HG02588 (cell line): ENCODE data around the gene ARRB2.

ENCODE experiments used
- ATAC-seq: cut with Tn5 transposase; IDR thresholded peaks from one replicate; pipeline ENCODE4 v1.9.1; 2021; ENCODE audit warnings: mild to moderate bottlenecking, moderate library complexity; ENCODE audit not compliant: unreplicated experiment

The ARRB2 gene

GRCh38 chr17:4722678-4723240 is 12.3 kb downstream of the ARRB2 start:
- no peak for ATAC-seq

- no peak for ATAC-seq
These were observed 14.2 kb downstream of the ARRB2 start for GRCh38 chr17:4724650-4725049.

DNA sequence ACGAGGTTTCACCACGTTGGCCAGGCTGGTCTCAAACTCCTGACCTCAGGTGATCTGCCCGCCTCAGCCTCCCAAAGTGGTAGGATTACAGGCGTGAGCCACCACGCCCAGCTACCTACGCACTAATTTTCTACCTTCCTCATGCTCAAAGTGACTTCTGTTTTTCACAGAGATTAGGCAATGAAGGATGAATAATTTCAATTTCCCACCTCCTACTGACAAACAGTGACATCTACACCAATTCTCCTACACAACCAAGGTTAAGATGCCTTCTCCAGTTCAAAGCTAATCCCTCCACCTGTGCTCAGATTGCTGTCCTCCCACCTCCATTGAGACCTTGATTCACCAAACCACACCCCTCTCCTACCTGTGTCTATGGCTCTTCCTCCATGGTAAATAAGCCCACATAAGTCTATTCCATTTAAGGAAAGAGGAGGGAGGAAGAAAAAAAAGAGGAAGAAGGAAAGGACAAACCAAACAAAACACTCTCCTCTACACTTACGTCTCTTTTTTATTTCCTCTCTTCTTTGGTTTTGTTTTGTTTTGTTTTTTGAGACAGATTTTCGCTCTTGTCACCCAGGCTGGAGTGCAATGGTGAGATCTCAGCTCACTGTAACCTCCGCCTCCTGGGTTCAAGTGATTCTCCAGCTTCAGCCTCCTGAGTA is 15.3 kb downstream of the ARRB2 start:
- no peak for ATAC-seq

DNA sequence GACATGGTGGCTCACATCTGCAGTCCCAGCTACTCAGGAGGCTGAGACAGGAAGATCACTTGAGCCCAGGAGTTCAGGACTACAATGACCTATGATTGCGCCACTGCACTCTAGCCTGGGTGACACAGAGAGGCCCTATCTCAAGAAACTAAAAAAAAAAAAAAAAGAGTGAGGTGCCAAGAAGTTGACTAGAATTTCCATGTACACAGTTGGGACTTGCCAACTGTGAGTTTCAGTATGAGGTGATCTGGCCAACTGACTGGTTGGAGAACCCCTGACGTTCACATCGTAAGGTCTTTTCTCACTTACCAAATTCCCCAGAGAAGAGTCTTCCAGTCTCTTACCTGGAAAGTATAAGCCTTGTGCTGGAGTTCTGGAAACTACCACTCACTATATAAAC is 17.7 kb downstream of the ARRB2 start:
- no peak for ATAC-seq

- ATAC-seq: no peak
These were observed 22.7 kb downstream of the ARRB2 start for GRCh38 chr17:4733073-4733531.

DNA sequence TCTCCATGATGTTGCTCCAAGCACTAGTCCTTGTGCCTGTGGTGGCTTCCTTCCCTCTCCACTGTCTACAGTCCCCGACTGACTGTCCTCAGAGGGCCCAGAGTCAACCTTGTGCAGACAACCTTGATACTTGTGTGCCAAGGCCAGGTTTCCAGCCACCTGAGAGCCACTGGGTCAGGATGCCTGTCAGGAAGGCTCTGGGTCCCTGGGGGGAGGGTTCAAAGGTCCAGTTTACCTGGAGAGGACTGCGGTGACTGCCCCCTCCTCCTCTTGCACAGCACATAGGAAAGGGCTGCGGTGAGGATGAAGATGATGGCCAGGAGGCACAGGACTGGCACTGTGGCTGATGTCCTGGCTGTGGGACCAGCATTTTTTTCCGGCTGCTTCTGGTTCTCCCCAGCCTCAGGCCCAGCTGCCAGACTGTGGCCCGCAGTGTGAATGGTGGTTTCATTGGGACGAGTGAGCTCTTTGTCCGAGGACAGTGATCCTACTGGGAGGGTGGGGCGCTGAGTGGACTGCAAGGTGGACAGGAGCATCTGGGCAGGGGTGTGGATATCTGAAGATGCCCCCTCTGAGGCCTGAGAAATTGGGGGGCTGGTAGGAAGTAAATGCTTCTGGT is 24.5 kb downstream of the ARRB2 start:
- no peak for ATAC-seq

- ATAC-seq: no peak
These were observed 25.6 kb downstream of the ARRB2 start for GRCh38 chr17:4735876-4736651.

- no peak for ATAC-seq
These were observed 28.0 kb downstream of the ARRB2 start for GRCh38 chr17:4738136-4739121.

- ATAC-seq: no peak
These were observed 28.9 kb downstream of the ARRB2 start, which contains the start of the genes CXCL16 and ZMYND15 for GRCh38 chr17:4739122-4740024. Gene CXCL16, minus strand, starts transcription at chr17:4739928. Its CDS starts 589 bp downstream, at chr17:4739339. Gene ZMYND15, plus strand, starts transcription at chr17:4739833. Its CDS starts 716 bp downstream, at chr17:4740549.

- ATAC-seq: no peak
These were observed 29.6 kb downstream of the ARRB2 start for GRCh38 chr17:4740025-4740351.

DNA sequence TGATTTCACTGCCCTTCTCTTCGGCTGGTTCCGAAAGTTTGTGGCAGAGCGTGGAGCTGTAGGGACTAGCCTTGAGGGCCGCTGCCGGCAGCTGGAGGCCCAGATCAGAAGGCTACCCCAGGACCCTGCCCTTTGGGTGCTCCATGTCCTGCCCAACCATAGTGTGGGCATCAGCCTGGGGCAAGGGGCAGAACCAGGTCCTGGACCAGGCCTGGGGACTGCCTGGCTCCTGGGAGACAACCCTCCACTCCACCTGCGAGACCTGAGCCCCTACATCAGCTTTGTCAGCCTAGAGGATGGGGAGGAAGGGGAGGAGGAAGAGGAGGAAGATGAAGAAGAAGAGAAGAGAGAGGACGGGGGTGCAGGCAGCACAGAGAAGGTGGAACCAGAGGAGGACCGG is 30.2 kb downstream of the ARRB2 start:
- ATAC-seq: no peak

DNA sequence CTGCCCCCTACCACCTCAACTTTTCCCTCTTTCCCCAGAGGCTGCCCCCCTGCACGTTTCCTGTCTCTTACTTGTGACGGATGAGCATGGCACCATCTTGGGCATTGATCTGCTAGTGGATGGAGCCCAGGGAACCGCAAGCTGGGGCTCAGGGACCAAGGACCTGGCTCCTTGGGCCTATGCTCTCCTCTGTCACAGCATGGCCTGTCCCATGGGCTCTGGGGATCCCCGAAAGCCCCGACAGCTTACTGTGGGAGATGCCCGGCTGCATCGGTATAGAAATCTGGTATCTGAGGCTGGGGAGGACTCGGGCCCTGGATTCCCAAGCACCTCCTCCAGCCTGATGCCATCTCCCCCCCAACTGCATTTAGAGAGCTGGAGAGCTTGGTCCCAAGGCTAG is 31.1 kb downstream of the ARRB2 start:
- no peak for ATAC-seq

DNA sequence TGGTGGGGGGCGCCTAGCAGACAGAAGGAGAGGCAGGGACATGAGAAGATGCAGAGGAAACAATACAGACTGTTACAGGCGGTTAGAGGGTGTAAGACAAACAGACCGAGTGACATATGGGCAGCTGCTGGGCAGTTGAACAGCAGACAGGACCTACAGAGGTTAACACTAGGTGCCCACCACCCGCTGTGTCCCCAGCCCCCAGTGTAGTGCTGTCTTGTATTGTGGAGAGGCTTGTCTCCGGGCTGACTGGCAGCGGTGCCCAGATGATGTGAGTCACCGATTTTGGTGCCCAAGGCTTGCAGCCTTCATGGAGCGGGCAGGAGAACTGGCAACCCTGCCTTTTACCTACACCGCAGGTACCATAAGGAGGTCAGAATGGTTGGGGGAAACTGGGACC is 31.7 kb downstream of the ARRB2 start:
- no peak for ATAC-seq

DNA sequence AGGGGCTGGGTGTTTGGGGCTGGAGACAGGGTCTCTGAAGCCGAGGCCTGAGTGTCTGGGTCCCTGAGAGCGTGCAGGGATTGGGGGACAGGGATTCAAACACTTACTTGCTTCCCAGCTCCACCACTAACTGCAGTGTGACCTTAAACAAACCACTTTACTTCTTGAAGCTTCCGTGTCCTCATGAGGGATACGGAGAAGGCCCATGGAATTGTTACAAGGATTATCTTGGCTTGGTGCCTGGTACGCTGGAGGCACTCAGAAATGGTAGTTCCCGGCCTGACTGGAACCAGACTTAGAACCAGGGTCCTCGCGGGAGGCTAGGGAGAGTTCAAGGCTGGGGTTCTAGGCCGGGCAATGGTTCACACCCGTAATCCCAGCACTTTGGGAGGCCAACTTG is 32.2 kb downstream of the ARRB2 start:
- no peak for ATAC-seq

DNA sequence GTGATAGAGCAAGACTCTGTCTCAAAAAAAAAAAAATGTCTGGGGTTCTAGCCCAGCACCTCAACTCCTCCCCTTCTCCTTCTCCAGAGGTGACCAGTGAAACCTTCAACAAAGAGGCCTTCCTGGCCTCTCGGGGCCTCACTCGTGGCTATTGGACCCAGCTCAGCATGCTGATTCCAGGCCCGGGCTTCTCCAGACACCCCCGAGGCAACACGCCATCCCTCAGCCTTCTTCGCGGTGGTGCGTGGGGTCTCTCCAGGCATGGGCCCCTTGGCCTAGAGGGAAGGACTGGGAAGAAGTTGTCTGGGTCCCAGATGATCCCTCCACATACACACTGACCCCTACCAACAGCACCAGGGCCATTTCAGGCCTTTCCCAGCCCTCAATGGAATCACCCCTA is 32.8 kb downstream of the ARRB2 start:
- ATAC-seq: no peak

DNA sequence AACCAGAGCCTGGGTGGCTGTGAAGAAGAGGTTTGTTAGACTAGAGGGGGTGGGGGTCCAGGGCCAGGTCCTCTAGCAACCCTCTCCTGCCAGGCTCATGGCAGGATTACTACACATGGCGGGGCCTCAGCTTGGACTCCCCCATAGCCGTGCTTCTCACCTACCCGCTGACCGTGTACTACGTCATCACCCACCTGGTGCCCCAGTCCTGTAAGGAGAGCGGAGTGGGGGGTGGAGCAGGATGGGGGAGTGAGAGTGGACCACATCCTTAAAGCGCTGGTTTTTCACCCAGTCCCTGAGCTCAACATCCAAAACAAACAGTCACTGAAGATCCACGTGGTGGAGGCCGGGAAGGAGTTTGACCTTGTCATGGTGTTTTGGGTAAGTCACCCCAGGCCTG is 33.5 kb downstream of the ARRB2 start:
- ATAC-seq: no peak

- ATAC-seq: no peak
These were observed 34.9 kb downstream of the ARRB2 start for GRCh38 chr17:4744999-4745969.

GRCh38 chr17:4747847-4748246 is 37.4 kb downstream of the ARRB2 start:
- no peak for ATAC-seq
